HK-2 (cell line): ENCODE measurements around the gene CSK.

Experiments
- DNase-seq: peaks from one replicate; pipeline ENCODE4 v3.0.0-alpha.2; 2018; ENCODE audit not compliant: unreplicated experiment

Gene CSK

GRCh38 chr15:74842581-74843444 is 60.9 kb downstream of the CSK start, which contains the start of gene ULK3:
Gene ULK3 (minus strand): TSS chr15:74843156. CDS start chr15:74843105, 51 bp downstream.
- peak; percentile 80 for DNase-seq

- no peak for DNase-seq
These were observed 61.6 kb downstream of the CSK start for GRCh38 chr15:74843445-74843828.

- no peak for DNase-seq
These were observed 62.0 kb downstream of the CSK start for GRCh38 chr15:74843891-74844299.

DNA sequence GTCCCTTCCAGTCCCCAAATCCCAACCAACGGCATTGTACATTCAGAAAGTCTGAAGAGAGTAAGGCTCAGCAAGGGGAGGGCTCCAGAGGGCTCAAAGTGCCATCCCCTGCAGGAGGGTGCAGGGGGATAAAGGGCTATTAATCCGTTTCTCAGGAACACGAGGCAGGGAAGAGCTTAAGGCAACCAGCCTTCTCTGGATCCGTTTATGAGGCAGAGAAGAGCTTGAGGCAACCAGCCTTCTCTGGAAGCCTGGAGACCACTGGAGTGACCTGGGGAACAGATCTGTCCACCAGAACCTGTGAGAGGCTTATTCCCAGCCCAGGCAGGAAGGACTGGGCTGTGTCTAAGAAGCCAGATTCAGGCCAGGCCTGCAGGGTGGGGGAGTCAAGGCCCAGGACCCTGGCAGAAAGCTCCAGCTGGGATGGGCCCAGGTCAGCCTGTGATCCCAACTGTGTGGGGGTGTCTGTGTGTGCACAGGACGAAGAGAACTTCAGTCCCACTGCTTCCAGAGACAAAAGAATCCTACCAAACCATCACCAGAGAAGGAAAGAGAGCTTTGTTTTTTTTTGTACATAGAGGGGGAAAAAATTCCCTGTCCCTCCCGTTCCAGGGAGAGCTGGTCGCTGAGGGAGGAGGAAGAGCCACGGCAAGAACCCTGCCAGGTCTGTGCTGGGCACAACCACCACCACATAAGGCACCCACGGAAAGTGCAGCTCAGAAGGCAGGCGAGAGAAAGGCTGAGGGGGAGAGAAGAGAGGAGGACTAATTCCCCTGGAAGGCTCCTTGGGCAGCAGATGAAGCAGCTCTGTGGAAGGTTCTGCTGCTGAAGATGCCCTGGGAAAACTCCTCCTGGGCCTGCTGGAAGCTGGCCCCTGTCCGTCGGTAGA is 62.7 kb downstream of the CSK start:
- DNase-seq: no peak

DNA sequence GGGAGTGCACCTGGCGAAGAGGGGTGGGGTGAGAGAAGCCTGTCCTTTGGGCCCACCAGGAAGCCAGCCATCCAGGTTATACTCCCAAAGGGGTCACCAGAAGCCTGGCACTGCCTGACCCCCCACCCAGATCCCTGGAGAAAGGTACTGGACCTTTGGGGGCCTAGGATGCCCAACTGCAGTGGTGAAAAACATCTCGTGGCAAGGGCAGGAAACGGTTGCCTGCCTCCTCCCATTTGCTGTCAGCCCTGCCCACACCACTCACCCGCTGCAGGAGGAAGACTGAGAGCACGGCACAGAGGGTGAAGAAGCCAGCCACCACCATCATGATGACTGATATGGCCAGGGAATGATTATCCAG is 63.3 kb downstream of the CSK start:
- no peak for DNase-seq

DNA sequence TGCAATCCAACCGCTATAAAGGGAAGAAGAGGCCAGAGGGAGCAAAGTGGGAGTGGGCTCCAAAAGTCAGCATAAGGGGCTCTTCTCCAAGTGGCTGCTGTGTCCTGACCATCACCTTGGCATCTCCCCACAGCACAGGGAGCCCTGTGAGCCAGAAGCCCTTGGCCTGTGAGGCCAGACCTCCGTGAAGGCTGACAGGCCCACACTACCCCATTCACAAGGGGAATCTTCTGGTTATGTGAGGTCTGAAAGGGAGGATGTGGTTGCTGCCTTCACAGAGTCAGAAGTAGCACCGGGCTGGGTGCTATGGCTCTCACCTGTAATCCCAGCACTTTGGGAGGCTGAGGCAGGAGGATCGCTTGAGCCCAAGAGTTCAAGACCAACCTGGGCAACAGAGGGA is 63.7 kb downstream of the CSK start:
- DNase-seq: no peak

GRCh38 chr15:74847432-74847831 is 65.6 kb downstream of the CSK start:
- no peak for DNase-seq

DNA sequence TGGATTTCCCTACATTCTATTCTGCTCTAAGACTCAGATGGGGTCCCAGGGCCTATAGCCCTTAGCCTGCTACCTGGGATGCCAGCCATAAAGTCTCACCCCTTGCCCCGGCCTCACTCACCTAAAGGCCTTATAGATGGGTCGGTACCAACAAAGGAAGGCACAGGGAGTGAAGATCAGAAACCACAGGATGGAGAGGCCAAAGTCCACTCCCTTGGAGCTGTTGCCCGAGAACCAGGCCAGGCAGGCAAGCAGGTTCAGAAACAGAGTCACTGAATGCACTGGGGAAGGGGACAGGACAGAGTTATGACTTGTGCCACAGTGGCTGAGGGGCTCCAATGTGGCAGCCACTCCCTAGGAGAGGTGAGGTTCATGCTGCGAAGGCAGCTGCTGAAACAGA is 68.5 kb downstream of the CSK start:
- no peak for DNase-seq

GRCh38 chr15:74851960-74852359 is 70.1 kb downstream of the CSK start:
- no peak for DNase-seq
